Esophagus muscularis mucosa (tissue), 3 donors: ENCODE results near the gene DMXL1.
"Not testable (repeated sequence)": the region's sequence is repeated elsewhere in the genome, so short reads cannot be mapped to it uniquely, and the experiment has no call there.

ENCODE experiments used
- POLR2A ChIP-seq: fragments of 450-650 bp; IDR thresholded peaks from one replicate; pipeline ENCODE4 v1.6.1; 2017; ENCODE audit warnings: antibody characterized with exemption, moderate library complexity, mild to moderate bottlenecking, low read depth
- TF ChIP-seq, protein P1 (sequence below), 3 experiments: fragments of 200-600 bp in 2 of 3; fragments of 450-650 bp in 1 of 3; sonication (generic) in 2 of 3; IDR thresholded peaks; one replicate each; pipeline ENCODE4 v1.5.1; 2017 to 2019; ENCODE audit warnings: antibody characterized with exemption in 3 of 3, mild to moderate bottlenecking in 2 of 3, moderate library complexity in 1 of 3

GRCh38 chr5:119239826-119240225, 168.9 kb downstream of the DMXL1 start:
- TF ChIP-seq, protein P1, sequence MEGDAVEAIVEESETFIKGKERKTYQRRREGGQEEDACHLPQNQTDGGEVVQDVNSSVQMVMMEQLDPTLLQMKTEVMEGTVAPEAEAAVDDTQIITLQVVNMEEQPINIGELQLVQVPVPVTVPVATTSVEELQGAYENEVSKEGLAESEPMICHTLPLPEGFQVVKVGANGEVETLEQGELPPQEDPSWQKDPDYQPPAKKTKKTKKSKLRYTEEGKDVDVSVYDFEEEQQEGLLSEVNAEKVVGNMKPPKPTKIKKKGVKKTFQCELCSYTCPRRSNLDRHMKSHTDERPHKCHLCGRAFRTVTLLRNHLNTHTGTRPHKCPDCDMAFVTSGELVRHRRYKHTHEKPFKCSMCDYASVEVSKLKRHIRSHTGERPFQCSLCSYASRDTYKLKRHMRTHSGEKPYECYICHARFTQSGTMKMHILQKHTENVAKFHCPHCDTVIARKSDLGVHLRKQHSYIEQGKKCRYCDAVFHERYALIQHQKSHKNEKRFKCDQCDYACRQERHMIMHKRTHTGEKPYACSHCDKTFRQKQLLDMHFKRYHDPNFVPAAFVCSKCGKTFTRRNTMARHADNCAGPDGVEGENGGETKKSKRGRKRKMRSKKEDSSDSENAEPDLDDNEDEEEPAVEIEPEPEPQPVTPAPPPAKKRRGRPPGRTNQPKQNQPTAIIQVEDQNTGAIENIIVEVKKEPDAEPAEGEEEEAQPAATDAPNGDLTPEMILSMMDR (IDR thresholded peaks at IDR 0.05) = not testable (repeated sequence)
- TF ChIP-seq POLR2A = not testable (repeated sequence)
